Stimulated activated CD8-positive, alpha-beta memory T cell treated with anti-CD3 and anti-CD28 coated beads, Interleukin-4, amount 100 ng/mL, for 4 hours (primary cell): ENCODE results near the gene COA1.
A peak's percentile ranks its signal among the peaks of the same experiment; 100 is the strongest.
"Not testable (repeated sequence)": the region's sequence is repeated elsewhere in the genome, so short reads cannot be mapped to it uniquely, and the experiment has no call there.

ENCODE experiments used
- DNase-seq, 2 donors: peaks; one replicate each; pipeline ENCODE4 v3.0.0-alpha.2; 2020; ENCODE audit warnings: low read depth in 2 of 2, low spot score in 1 of 2

Gene COA1

DNA sequence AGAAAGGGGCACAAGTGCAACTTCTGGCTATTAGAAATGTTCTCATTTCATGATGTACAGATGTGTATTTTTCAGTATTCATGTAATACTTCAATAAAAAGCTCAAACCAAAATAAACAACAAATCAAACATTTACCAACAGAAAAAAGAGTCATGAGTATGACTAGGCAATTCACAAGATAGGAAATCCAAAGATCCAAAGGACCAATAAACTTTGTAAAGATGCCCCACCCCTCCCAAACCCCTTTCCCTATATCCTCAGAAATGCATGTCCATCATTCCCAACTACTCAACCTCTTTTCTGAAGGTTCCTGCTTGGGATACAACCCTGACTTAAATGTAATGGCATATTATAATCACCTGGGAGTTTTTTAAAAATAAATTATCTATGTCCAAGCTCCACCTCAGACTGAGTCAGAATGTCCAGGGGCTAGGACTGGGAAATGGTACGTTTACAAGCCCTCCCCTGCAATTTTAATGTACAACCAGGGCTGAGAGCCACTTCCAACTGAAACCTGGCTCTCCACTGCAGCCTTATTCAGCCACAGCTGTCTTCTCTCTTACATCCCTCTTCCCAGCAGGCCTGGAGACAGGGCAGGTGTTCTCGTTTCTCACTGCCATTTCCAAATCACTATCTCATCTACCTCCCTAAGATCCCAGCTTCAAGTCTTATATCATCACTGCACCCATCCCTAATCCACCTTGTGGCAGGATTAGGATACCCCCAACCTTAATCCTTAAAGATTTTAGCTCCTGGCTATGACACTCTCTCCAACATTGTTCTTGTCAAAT, 36.5 kb downstream of the COA1 start:
- no peak for DNase-seq

DNA sequence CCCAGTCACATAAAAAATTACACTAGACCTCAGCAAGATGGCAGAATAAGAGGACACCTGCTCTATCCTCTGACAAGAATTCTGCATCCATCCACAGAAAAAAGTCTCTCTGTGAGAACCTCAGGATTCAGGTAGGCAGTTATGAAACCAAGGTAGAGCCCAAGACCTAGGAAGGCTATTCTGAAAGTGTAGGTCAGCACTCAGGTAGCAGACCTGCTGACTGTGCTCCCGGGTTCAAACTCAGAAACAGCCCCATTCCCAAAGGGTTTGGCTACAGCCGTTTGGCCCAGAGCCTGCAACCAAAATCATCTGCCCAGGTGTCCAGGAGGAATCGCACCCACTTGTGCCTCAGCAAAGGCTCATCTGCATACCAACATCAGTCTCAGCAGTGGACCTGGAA, 37.7 kb downstream of the COA1 start:
- no peak for DNase-seq

DNA sequence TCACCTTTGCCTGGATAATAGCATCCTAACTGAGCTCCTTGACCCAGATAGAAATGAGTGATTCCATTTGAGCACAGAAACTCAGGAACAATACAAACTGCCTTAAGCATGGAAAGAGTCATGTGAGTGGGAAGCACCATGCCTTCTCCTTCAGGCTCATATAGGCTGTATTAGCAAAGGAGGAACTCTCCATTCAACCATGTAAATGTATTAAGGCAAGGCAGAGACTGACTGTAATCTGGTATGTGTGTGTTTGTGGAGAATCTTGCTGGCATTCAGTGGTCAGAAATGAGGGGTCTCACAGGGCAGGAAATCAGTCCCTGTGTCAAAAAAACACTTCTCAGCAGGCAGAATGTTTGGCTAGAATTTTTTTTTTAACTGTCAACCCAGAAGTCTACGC, 40.2 kb downstream of the COA1 start:
- no peak for DNase-seq

DNA sequence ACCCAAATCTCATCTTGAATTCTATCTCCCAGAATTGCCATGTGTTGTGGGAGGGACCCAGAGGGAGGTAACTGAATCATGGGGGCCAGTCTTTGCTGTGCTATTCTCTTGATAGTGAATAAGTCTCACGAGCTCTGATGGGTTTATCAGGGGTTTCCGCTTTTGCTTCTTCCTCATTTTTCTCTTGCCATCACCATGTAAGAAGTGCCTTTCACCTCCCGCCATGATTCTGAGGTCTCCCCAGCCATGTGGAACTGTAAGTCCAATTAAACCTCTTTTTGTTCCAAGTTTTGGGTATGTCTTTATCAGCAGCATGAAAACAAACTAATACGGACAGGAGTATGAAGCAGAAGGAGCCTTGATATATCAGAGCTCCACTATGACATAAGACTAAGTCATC, 41.5 kb downstream of the COA1 start:
- not testable (repeated sequence) for DNase-seq

DNA sequence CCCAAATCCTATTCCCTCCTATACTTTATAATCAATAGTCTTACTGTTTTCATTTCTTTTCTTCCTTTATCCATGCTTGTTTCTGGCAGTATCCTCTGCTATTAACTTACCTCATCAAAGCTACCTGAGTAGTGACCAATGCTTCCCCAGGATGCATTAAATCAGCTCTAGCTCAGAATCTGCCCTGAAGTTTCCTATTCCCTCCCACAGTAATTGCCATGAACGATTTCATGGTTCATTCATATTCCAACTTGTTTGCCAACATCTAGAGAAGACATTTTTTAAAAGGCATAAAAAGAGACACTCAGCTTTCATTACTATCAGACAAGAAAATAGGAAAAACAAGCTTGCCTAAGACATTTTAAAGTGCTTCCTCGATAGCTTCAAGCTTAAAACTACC, 42.3 kb downstream of the COA1 start:
- DNase-seq = no peak

DNA sequence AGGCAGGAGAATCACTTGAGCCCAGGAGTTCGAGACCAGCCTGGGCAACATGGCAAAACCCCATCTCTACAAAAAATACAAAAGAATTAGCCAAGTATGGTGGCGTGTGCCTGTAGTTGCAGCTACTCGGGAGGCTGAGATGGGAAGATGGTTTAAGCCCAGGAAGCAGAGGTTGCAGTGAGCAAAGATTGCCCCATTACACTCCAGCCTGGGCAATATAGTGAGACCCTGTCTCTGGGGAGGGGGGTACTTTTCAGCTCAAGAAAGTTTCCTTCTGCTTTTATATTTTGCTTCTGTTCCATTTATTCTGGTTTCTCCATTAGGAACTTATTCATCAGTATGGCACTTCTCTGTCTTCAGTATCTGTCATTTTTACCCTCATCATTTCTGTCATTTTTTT, 48.6 kb downstream of the COA1 start:
- DNase-seq = no peak

DNA sequence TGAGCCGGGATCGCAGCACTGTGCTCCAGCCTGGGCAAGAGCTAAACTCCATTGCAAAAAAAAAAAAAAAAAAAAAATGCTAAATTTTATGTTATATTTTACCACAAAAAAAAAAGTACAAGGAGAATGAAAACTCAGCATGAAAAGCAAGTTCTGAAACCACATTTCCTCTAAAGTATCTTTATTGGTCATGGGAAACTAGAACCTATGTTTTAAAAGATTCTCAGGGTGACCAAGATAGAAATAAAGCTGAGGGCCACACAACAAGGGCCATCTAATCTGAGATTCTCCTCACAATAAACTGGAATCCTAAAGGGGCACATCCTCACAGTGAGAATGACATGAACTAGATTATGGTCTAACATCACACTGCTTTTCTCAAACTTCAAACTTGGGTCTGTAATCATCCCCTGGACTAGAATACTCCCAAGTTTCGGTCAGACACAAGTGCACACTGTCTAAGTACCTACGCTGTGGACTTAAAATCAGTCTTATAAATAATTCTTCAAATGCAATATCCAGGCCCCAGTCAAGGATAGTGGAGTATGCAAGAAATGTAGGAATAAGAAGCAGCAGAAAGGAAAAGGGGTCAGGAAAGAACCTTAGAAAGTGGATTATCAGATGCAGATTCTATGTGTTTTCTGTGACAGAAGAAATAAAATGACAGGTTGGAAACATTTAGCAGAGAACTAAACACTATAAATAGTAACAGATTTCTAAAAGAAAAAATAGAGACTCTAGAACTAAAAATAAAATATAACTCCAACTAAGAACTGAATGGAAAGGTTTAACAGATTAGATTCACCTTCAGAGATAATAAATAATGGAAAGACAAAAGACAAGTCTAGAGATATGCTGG, 49.9 kb downstream of the COA1 start:
- DNase-seq = no peak

DNA sequence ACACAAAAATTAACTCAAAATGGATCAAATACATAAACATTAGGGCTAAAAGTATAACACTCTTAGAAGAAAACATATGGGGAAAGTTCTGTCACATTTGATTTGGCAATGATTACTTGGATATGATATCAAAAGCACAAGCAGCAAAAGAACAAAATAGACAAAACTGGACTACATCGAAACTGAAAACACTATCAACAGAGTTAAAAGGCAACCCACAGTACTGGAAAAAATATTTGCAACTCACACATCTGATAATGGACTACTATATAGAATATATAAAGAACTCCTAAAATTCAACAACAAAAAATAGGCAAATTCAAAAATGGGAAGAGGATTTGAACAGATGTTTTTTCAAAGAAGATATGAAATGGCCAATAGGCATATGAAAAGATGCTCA, 51.0 kb downstream of the COA1 start:
- no peak for DNase-seq

DNA sequence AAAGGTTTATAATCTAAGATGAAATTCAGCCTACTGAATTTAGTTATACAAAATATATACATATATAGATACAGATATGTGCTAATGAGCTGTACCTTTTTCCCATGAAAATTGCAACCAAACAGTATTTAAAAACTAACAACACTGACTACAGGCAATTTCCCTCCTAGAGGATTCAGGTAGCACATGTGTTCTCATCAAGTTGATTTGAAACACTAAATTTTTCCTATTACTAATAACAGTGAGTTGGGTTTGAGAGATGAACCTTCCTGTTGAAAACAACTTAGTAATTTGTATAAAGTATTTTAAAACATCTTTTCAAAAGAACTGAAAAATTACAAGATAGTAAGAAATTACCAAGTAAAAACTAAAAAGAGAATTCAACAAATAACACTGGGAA, 51.5 kb downstream of the COA1 start:
- DNase-seq = no peak

DNA sequence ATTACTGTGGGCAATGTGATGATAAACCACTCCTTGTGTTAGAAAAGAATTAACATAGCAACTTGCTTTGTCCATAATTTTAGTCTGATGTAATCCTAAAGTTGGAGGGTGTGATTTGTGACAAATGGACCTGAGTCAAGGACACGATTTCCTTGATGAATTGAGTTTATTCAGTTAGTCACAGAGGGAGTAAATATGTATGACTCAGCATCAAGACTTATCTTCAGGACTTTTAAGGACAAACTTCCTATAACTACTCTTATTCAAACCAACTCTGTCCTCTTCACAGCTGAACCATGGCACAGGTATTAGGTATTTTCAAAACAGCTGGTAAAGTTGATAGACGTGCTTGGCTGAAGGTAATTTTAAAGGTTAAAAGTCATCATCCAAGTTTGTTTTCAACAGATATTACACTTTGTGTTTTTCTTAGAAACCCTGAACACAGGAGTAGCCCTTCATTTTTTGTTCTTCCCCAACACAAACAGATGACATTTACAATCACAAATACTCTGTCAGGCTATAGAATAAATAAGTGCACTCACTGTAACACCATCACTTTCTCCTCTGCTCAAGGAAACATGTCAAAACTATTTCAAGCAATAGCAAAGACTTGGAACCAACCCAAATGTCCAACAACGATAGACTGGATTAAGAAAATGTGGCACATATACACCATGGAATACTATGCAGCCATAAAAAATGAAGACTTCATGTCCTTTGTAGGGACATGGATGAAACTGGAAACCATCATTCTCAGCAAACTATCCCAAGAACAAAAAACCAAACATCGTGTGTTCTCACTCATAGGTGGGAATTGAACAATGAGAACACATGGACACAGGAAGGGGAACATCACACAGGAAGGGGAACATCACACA, 54.5 kb downstream of the COA1 start:
- DNase-seq = no peak

DNA sequence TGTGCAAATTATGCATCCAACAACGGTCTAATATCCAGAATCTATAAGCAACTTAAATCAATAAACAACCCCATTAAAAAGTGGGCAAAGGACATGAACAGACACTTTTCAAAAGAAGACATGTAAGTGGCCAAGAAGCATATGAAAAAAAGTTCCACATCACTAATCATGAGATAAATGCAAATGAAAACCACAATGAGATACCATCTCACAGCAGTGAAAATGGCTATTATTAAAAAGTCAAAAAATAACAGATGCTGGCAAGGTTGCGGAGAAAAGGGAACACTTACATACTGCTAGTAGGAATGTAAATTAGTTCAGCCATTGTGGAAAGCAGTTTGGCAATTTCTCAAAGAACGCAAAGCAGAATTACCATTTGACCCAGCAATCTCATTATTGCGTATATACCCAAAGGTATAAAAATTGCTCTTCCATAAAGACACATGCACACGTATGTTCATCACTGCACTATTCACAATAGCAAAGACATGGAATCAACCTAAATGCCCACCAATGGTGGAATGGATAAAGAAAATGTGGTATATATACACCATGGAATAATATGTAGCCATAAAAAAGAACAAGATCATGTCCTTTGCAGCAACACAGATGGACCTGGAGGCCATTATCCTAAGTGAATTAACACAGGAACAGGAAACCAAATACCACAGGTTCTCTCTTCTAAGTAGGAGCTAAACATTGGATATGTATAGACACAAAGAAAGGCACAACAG, 55.9 kb downstream of the COA1 start:
- not testable (repeated sequence) for DNase-seq

DNA sequence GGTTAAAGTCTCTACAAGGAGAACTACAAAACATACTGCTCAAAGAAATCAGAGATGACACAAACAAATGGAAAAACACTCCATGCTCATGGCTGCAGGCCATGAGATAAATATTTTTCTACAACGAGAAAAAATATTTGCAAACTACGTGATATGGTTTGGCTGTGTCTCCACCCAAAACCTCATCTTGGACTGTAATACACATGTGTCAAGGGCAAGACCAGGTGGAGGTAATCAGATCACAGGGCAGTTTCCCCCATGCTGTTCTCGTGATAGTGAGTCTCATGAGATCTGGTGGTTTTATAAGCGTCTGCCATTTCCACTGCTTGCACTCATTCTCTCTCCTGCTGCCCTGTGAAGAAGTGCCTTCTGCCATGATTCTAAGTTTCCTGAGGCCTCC, 57.8 kb downstream of the COA1 start:
- no peak for DNase-seq

DNA sequence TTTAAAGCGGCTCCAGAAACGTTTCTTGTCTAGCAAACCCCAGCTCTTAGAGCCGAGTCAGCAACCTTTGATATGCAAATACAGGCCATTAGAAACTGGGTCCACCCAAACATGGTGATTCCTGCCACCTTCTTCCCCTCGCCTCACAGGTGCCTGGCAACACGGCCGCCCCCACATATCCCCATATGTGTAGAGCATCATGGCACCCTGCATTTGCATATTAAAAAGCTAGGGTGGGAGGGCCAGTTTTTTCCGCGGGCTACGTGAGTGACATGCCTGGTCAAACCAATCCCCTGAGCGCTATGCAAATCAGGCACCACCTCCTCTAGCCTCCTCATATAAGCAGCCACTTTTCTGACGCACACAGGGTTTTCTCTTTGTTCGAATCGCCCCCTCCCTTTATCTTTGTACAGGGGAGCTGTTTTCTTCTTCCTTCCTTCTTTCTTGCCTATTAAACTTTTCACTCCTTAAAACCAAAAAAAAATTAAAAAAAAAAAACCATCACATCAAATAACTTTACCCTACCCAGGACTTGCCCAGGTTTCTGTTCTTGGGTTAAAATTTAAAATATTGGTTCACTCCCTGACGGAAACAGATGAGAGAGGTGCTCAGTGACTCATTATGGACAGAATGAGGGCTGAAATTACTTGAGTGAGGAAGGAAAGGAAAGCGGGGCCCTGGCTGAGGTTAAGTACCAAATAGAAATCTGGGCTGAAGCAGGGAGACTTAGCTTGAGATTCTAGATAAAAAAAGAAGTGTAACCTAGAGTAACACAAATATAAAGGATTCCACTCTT, 59.8 kb downstream of the COA1 start:
- peak in 1 of 2 donors; percentile 54 for DNase-seq

DNA sequence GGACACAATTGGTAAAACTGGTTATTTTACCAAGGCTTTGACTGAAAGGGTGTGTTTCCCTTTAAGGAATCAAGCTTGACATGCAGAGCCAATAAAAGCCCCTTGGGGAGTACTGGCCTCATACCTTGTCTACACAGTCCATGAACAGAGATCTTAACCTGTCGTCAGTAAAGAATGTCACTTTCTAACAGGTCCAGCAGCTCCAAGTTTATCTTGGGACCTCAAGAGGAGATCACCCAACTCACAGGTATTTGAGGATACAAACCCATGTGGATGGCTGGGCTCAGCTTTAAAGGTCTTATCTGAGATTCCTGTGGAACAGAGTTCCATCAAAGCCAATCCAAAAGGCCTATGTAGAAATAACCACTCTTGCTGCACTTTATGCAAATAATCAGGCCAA, 61.3 kb downstream of the COA1 start:
- DNase-seq = no peak

DNA sequence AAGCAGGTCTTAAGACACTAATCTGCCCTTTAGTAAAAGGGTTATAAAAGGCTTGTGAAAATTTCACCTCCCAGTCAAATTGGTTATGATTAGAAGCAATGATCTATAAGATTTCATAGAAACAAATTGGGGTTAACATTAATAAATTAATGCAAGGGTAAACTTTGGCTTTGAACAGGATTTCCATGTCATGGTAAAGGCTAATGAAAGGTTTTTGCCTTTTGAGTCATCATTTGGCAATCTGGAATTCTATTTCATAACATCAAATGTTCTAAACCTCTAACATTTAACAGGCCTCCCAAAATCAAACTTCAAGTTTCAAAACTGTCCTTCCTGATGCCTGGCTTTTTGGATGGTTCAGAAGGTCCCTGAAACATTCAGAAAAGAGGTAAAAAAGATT, 62.4 kb downstream of the COA1 start:
- DNase-seq = no peak

DNA sequence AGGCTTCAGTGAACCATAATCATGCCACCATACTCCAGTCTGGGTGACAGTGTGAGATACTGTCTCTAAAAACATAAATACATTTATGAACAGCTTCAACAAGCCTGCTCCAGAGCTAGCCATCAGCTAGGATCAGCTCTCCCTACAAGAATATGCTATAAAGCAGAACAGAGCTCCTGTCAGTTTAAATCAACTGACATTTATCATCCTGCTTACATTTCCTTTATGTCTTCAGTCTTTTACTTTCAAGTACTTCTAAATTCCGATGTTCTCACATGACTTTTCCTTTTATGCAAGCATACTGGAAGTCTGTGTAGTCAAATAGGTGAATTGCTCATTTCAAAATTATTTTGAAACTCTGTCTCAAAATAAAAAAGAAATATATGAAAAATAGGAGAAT, 64.6 kb downstream of the COA1 start:
- DNase-seq = no peak

DNA sequence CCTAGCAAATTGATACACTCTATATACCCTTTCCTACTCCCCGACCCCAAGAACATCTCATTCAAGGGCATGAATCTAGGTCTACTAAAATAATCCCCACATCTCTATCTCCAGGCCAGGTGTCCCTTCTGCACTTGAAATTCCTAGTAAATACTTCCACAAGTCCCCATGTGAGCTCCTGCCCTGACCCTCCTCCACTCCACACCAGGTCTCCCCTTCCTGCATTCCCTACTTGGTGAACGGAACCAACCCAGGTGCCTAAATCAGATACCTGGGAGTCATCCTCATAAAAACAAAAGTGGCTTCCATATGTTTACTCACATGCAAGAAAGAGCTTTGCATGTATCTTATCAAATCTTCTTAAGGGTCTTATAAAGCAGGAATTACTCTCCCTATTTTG, 69.2 kb downstream of the COA1 start:
- no peak for DNase-seq

DNA sequence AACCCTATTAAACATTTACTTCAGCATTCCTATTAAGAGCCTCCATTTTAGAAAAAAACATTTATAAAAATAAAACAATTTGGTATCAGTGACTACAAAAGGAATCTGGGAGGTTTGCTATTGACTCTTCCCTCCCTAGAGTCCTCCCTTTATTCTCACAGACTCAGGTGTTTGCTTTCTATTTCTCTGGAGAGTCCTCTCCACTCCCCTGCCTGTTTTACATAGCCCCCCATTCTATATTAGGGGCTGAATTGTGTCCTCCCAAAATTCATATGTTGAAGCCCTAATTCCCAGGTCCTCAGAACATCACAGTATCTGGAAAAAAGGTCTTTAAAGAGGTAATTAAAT, 69.8 kb downstream of the COA1 start:
- no peak for DNase-seq

DNA sequence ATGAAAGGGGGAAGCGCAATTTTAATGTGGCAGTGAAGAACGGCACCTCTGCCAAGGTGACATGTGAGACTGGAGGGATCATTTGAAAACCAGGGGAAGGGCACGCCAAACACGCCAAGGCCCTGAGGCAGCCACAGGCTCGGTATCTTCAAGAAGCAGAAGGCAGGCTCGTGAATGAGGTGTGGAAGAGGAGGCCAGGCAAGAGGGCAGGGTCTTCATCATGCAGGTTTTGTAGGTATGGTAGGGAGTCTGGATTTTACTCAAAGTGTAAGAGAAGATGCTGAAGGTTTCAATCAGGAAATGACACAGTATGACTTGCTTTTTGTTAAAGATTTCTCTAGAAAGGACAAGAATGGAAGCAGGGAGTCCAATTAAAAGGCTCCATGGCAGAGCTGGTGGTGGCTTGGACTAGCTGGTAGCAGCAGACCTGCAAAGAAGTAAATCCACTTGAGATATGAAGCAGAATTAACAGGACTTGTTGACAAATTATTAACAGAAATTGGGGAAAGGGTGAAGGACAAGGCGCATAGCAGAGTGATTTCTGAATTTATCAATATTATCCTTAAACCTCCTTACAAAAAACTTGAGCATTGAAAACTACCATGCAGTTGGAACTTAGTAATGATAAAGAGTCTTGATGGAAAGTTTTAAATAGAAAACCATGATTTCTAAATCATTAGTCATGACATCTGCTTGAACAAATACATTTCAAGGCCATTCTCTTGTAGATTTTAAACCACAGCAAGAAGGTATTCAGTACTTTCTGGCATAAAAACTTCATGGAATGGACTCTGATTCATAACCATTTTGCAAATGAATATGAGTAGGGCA, 70.4 kb downstream of the COA1 start:
- no peak for DNase-seq
